GM21737 (cell line): ENCODE data around the gene PMVK.
"Not testable (repeated sequence)": the region's sequence is repeated elsewhere in the genome, so short reads cannot be mapped to it uniquely, and the experiment has no call there.

ENCODE experiments used
- ATAC-seq: cut with Tn5 transposase; IDR thresholded peaks from one replicate; pipeline ENCODE4 v1.9.1; 2021; ENCODE audit warnings: mild to moderate bottlenecking, moderate library complexity; ENCODE audit not compliant: unreplicated experiment

The PMVK gene

GRCh38 chr1:154936555-154937084 lies at the start of gene PMVK:
PMVK (minus strand) TSS chr1:154936719; CDS start chr1:154936685, 34 bp downstream.
- ATAC-seq, result peak; percentile 63

DNA sequence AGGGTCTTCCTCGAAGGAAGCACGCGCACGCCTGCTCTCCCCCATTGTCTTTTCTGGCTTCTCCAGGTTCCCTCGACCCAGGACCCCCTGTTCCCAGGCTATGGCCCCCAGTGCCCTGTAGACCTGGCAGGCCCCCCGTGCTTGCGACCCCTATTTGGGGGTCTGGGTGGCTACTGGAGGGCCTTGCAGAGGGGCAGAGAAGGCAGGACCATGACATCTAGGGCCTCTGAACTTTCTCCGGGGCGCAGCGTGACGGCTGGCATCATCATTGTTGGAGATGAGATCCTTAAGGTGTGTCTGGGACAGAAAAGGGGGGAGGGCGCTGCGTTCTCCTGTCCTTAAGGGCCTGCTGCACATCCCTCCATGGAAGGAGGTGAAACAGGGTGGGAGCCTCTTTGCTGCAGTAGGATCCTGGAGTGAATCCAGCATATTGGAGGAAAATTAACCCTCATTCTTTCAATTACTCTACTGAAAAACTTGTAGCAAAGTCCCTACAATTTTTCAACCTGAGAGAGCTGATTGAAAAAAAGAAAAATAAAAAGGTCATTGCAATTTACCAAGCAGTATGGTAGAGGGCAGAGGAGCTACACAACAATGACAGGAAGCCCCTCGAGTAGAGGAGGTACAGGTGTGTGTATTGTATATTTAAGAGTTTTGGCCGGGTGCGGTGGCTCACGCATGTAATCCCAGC lies 47.4 kb upstream of the PMVK start:
- no peak for ATAC-seq

DNA sequence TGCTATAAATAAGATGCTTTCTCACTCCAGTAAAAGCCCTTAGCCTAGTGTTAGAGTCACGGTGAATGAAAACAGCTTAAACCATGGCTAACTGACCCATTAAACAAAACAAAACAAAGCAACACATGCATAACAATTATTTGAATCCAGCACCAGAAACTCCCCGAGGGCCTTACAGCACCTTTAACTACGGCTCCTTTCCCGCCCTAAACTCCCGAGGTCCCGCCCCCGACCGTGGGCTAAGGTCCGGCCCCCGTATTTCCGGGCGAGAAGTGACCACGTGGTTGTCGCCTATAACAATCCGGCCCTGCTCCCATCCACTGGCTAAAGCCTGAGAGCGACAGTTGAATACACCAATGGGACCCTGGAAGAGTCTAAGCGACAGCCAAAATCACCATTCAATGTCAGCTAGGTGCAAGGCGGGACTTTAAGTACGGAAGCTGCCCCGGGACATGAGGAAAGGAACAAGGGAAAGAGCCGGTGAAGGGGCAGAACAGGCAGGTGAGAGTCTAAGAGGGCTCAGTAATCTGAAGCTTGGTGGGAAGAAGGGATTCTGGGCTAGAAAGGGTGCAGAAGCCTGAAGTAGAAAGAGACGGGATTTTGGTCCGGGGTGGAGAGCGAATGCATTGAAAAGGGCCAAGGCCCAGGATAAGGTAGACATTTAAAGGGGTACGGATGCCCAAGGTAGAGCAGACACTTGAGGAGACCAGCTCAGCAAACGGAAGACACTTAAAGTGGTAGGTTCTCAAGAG lies 46.6 kb upstream of the PMVK start, which contains the start of gene FLAD1:
Gene FLAD1, plus strand, starts transcription at position 448 of the 752 bp plus-strand sequence. CDS start 351 bp downstream, outside the sequence.
- ATAC-seq, result peak; percentile 97

DNA sequence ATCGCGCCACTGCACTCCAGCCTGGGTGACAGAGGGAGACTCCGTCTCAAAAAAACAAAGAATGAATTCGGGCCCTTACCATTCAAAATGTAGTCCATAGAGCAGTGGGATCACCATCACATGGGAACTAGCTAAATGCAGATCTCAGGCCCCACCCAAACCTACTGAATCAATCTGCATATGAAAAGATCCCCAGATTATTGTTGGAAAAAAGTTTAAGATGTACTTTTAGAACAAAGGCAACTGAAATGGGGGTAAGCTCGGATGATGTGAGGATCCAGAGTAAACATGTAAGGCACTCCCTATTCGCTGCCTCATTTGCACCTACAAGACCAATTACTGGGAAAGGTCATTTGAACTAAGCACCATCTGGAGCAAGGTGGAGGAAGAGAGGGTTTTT lies 45.8 kb upstream of the PMVK start:
- no peak for ATAC-seq

DNA sequence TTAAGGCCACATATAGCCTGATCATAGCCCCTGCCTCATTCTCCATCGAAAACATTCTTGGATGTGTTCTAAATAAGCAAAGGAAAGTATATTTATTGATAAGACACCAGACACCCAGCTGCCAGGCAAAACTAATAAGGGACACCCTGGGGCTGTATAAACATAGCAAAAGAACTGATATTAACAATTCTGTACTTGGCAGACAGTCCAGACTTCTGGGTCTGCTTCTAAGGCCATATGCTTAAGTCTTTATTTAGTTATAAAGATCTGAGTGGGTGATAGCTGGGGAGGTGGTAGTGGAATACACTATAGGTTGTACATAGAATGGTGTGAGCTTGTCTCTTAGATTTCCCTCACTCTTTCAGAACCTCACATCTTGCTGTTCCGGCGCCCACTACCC lies 41.8 kb upstream of the PMVK start:
- ATAC-seq, result no peak

- ATAC-seq, result not testable (repeated sequence)
Measured at GRCh38 chr1:154977762-154978161, 41.2 kb upstream of the PMVK start.

DNA sequence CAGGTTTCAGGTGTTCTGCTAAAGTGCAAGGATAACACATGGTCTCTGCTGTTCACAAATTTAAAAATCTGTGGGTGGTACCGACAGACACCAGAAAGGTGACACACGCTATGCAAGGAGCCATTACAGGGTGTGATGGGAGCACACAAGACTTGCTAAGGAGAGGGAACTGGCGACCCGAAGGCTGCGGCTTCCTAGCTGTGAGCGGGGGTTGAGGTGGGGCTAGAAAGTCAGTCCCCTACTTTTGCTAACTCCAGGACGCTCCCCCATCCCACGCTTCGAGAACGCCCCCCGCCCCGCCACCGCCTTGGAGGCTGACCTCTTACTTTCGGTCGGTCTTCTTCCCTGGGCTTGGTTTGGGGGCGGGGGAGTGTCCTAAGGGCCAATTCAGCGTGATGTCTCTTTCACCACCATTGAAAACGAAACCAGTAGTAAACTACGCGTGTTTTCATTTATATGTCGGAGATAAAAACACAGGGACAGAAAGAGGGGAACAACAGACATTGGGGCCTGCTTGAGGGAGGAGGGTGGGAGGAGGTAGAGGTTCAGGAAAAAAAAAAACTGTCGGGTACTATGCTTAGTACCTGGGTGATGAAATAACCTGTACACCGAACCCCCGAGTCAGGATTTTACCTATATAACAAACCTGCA lies 39.0 kb upstream of the PMVK start:
- no peak for ATAC-seq

- ATAC-seq, result peak; percentile 41
Measured at GRCh38 chr1:154974808-154975408, 38.4 kb upstream of the PMVK start.

GRCh38 chr1:154974102-154974807 lies 37.7 kb upstream of the PMVK start, which contains the start of gene CKS1B:
CKS1B (plus strand) TSS chr1:154974681; CDS start chr1:154974746, 65 bp downstream.
- ATAC-seq, result peak; percentile 69

GRCh38 chr1:154973344-154974101 lies 37.0 kb upstream of the PMVK start:
- ATAC-seq, result peak; percentile 15

- ATAC-seq, result no peak
Measured at GRCh38 chr1:154972517-154973343, 36.2 kb upstream of the PMVK start.

GRCh38 chr1:154972213-154972516 lies 35.6 kb upstream of the PMVK start:
- ATAC-seq, result no peak

DNA sequence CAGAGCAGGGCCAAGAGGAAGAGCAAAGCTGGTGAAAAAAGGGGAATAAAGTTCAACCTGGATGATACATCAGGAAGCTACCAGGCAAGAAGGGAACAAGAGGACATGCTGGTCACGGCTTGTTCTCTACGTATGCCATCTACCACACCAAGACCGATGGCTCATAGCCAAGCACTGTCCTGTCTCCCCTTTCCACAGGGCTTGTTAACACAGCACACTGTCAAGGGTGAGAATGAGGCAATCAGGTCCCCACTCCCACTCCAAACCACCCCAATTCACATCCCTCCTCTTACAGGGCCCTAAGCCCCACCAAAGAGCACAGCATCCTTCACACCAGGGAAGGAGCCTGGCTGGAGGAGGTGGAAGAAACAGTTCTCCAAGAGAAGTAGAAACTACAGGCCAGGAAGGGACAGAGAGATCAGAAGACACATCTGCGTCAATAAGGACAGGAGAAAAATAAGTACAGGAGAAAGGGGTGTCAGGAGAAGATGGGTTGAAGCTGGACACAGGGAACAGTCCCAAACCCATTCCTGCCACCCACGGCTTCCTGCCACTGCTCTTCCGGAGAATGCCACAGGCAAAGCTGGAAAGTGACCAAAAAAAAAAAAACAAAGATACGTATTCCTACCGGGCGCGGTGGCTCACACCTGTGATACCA lies 35.0 kb upstream of the PMVK start:
- no peak for ATAC-seq

GRCh38 chr1:154970631-154971340 lies 34.3 kb upstream of the PMVK start, which contains the start of gene SHC1:
SHC1 (minus strand) TSS chr1:154970747; CDS start chr1:154970526, 221 bp downstream.
- ATAC-seq, result no peak

DNA sequence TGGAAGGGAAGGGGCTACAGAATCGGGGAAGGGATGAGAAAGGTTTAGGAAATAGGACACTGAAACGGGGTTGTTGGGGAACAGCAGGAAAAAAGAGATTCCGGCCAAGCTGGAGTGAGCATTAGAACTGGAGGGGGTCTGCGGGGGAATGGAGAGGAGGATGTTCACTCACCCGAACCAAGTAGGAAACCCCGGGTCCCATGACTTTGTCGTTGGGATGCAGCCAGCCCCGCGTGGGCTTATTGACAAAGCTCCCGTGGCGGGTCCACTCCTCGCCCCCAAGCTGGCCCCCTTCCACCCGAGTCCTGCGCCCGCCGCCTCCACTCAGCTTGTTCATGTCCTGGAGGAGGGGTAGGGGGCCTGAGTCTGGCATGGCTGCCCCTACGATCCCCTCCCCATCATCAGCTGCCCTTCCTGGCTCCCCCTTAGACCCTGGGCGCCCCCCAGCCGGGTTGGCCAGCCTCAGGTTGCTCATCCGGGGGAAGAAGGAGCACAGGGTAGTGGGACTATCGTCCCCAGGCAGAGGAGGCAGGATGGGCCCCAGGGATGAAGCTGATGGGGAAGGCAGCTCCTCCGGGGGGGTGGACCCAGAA lies 33.4 kb upstream of the PMVK start:
- ATAC-seq, result no peak

- ATAC-seq, result no peak
Measured at GRCh38 chr1:154969246-154969645, 32.7 kb upstream of the PMVK start.

DNA sequence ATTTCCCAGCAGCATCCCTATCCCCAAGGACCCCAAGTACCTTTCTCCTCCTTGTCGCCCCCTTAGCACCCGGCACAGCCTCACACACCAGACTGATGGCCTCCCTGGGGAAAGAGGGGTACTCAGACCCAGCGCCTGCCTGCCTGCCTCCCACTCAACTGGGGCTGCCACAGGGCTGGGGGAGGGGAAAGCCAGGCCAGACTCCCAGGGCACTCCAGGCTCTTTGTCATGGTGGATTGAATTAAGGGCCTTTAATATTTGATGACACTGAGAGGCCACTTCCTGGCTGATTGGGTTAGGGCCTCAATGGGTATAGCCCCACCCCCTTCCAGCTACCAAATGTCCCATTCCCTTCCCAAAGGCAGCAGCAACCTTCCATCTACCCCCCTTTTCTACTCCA lies 32.2 kb upstream of the PMVK start:
- no peak for ATAC-seq
